Epithelial cell of umbilical artery (primary cell): ENCODE results near the gene RMI2. TPM values are rescaled to one million over a fixed set of nuclear protein-coding genes. Genes with fewer than 3 reads are reported as not detected.

Experiments
- total RNA-seq: library from RNA; depleted of rRNA; stranded (reverse); fragments of >200 nt; gene quantifications from 2 replicates; pipeline ENCODE4 v1.2.3, GENCODE V29; 2014

RMI2 gene
- total RNA-seq, result 10.1 and 12.3 TPM in 2 replicates

DNA sequence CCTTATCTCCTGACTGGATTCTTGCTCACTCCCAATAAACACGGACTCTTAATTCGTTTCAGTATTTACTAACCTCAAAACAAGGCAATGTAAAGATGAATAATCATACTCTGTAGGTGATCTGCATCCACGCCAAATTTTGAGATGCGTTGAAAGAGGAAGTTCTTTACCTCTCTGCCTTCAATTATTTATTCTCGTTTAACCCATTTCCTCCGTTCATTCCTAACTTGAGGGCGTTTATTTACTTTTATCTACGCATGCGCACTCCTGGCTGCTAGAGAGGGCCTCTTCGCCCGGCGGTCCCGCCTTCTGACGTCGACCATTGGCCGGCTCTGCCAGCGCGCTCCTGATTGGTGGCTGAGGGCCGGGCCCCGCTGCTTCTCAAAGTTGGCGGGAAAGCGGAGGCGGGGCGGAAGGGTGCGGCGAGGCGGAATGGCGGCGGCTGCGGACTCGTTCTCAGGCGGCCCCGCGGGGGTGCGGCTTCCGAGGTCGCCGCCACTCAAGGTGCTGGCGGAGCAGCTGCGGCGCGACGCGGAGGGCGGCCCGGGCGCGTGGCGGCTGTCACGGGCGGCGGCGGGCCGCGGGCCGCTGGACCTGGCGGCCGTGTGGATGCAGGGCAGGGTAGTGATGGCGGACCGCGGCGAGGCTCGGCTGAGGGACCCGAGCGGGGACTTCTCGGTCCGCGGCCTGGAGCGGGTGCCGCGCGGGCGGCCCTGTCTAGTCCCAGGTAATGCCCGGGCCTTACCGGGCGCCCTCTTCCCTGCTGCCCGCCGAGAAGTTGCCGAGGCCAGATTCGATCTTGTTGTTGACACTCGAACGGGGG, at the start of gene RMI2:
Gene RMI2, plus strand, starts transcription at position 420 of the 823 bp plus-strand sequence. Its CDS starts 13 bp downstream, at position 433.

Other genes with a start within 250 kb of the RMI2 start
- 1.3 and 2.1 TPM in 2 replicates for gene SOCS1, start 89.3 kb upstream of the RMI2 start, total RNA-seq
- not detected in 2 replicates for gene TNP2, start 76.1 kb upstream of the RMI2 start, total RNA-seq
- not detected in 2 replicates for gene PRM3, start 71.8 kb upstream of the RMI2 start, total RNA-seq
- gene PRM2, start 69.0 kb upstream of the RMI2 start, total RNA-seq, result not detected in 2 replicates
- not detected in 2 replicates for gene PRM1, start 64.1 kb upstream of the RMI2 start, total RNA-seq
- gene LITAF, start 241.5 kb downstream of the RMI2 start, total RNA-seq, result 1.4 and 5.5 TPM in 2 replicates